Neuronal stem cell (in vitro differentiated cells): ENCODE data around the gene FILIP1L.

Experiments used
- DNase-seq: peaks from one replicate; pipeline ENCODE4 v3.0.0-alpha.2; 2013; ENCODE audit warnings: low spot score
- H2AFZ ChIP-seq: one replicate; pipeline ENCODE4 v1.6.1; 2013; ENCODE audit warnings: mild to moderate bottlenecking, low read length, inconsistent platforms
- H2AK5ac ChIP-seq: 2 replicates; pipeline ENCODE4 v1.6.1; 2013; ENCODE audit warnings: low read depth, mild to moderate bottlenecking, inconsistent platforms, low read length, moderate library complexity, mixed read lengths
- H2BK120ac ChIP-seq: 2 replicates; pipeline ENCODE4 v1.6.1; 2013; ENCODE audit warnings: low read depth, mild to moderate bottlenecking, inconsistent platforms, low read length, moderate library complexity, mixed read lengths
- H2BK12ac ChIP-seq: one replicate; pipeline ENCODE4 v1.6.1; 2013; ENCODE audit warnings: low read length, inconsistent platforms
- H2BK15ac ChIP-seq: 2 replicates; pipeline ENCODE4 v1.6.1; 2013; ENCODE audit warnings: mild to moderate bottlenecking, low read length, inconsistent platforms, mixed read lengths
- H2BK5ac ChIP-seq: one replicate; pipeline ENCODE4 v1.6.1; 2013; ENCODE audit warnings: inconsistent platforms, mild to moderate bottlenecking, low read length, moderate library complexity
- H3K14ac ChIP-seq: one replicate; pipeline ENCODE4 v1.6.1; 2013; ENCODE audit warnings: low read length, inconsistent platforms
- H3K18ac ChIP-seq: 2 replicates; pipeline ENCODE4 v1.6.1; 2013; ENCODE audit warnings: low read length, inconsistent platforms
- H3K23ac ChIP-seq: 2 replicates; pipeline ENCODE4 v1.6.1; 2013; ENCODE audit warnings: low read depth, mild to moderate bottlenecking, mixed read lengths, low read length, inconsistent platforms; ENCODE audit not compliant: poor library complexity
- H3K27ac ChIP-seq: replicated peaks from 3 replicates; pipeline ENCODE4 v1.5.1; 2013; ENCODE audit warnings: low read length, inconsistent platforms
- H3K27me3 ChIP-seq, 3 experiments: 2 replicates each; pipeline ENCODE4 v1.6.1; 2013; ENCODE audit warnings: low read length in 3 of 3, mild to moderate bottlenecking in 2 of 3, inconsistent platforms in 1 of 3, low read depth in 1 of 3, mixed read lengths in 1 of 3, moderate library complexity in 1 of 3; ENCODE audit not compliant: control insufficient read depth in 3 of 3, insufficient read depth in 3 of 3
- H3K36me3 ChIP-seq, 2 donors: replicated peaks in 1 of 2; 2 replicates each; pipeline ENCODE4 v1.6.1; 2013; ENCODE audit warnings: low read length in 2 of 2; ENCODE audit not compliant: control insufficient read depth in 2 of 2, insufficient read depth in 2 of 2
- H3K4ac ChIP-seq: 2 replicates; pipeline ENCODE4 v1.6.1; 2013; ENCODE audit warnings: inconsistent platforms, mild to moderate bottlenecking, low read length, moderate library complexity
- H3K4me1 ChIP-seq, 2 donors: 1 replicate in 1 of 2; 2 replicates in 1 of 2; pipeline ENCODE4 v1.6.1; 2013; ENCODE audit warnings: low read length in 2 of 2, low read depth in 1 of 2; ENCODE audit not compliant: control insufficient read depth in 2 of 2, insufficient read depth in 1 of 2
- H3K4me2 ChIP-seq: one replicate; pipeline ENCODE4 v1.6.1; 2013; ENCODE audit warnings: mild to moderate bottlenecking, low read length, inconsistent platforms; ENCODE audit not compliant: insufficient read depth, poor library complexity, severe bottlenecking
- H3K4me3 ChIP-seq, 2 donors: 2 replicates each; pipeline ENCODE4 v1.5.1; 2013; ENCODE audit warnings: low read length in 2 of 2, mild to moderate bottlenecking in 2 of 2, inconsistent platforms in 1 of 2, moderate library complexity in 1 of 2
- H3K79me1 ChIP-seq: one replicate; pipeline ENCODE4 v1.6.1; 2013; ENCODE audit warnings: low read depth, mild to moderate bottlenecking, inconsistent platforms, low read length, moderate library complexity
- H3K9ac ChIP-seq: one replicate; pipeline ENCODE4 v1.6.1; 2013; ENCODE audit warnings: mild to moderate bottlenecking, low read depth, low read length, inconsistent platforms; ENCODE audit not compliant: poor library complexity
- H3K9me3 ChIP-seq, 2 donors: replicated peaks in 1 of 2; 2 replicates each; pipeline versions ENCODE3 to v1.6.1; 2013; ENCODE audit warnings: low read length in 2 of 2, mild to moderate bottlenecking in 2 of 2, inconsistent platforms in 1 of 2, low read depth in 1 of 2, mixed read lengths in 1 of 2, moderate library complexity in 1 of 2; ENCODE audit not compliant: control insufficient read depth in 2 of 2, insufficient read depth in 1 of 2
- H4K8ac ChIP-seq: one replicate; pipeline ENCODE4 v1.6.1; 2013; ENCODE audit warnings: low read depth, mild to moderate bottlenecking, inconsistent platforms, low read length, moderate library complexity
- H4K91ac ChIP-seq: one replicate; pipeline ENCODE4 v1.6.1; 2013; ENCODE audit warnings: low read length, low read depth, mild to moderate bottlenecking, inconsistent platforms; ENCODE audit not compliant: poor library complexity
- WGBS, 2 donors: extraction: QIAGEN DNeasy Blood & Tissue Kit; methylation state at CpG; one replicate each; pipeline ENCODE4 v1.1.7; 2013; ENCODE audit warnings: missing lambda C conversion rate in 2 of 2, mixed read lengths in 1 of 2; ENCODE audit not compliant: insufficient read length in 2 of 2, insufficient replicate concordance in 1 of 2; ENCODE audit errors: extremely low coverage in 2 of 2; 5-methylcytosine and 5-hydroxymethylcytosine counted together

FILIP1L gene

DNA sequence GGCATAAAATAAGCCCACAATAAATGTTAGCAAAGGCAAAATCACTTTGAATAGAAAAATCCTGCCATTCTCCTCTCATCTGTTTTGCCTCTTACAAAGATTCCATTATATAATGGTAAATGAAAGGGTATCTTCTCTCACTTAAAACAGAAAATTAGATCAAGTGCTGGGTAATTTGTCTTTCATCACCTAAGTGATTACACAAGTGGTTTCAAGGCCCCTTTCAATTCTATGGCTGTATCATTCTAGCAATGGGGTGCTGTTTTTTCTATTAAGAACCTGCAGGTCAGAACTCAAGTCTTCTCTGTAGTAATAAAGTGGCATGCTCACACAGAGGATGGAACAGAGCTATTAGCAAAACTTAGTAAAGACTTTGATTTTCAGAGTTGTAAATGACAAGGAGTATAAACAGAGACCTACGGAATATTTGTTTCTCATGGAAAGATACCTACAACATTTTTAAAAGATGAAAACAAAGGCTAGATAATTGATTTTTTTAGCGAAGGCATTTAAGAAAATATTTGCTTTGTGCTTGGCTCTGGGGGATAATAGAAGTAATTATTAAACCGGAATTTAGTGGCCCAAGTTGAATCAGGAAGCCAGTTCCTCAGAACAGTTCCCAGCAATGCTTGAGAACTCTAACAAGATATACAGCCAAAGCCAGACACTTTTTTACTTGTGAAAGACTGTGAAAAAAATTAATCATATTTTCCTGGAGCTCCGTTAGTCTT, 159.2 kb downstream of the FILIP1L start:
- Histone ChIP-seq H3K4ac (no peak overlapping the region), H4K8ac (no peak overlapping the region), H2BK5ac (no peak overlapping the region), H3K79me1 (no peaks in the 10 kb centered on the region), H3K9me3 (no peaks in the 10 kb centered on the region), H3K36me3 (no peaks in the 10 kb centered on the region), H2BK15ac (no peak overlapping the region), H2BK12ac (no peak overlapping the region), H3K18ac (no peak overlapping the region), H3K27me3 (no peaks in the 10 kb centered on the region), H2AK5ac (no peak overlapping the region), H3K4me1 (peaks cover 2 to 3% of the 10 kb centered on the region in 2 donors), H4K91ac (no peak overlapping the region), H2AFZ (no peak overlapping the region), H3K23ac (no peak overlapping the region), H2BK120ac (no peak overlapping the region), H3K14ac (no peak overlapping the region), H3K27ac (no peak overlapping the region), H3K4me2 (no peak overlapping the region), H3K9ac (no peak overlapping the region), H3K4me3 (no peak overlapping the region)
- no peak for DNase-seq
- WGBS, 2 donors: no CpG with 5 or more reads among the region's 4 CpGs

DNA sequence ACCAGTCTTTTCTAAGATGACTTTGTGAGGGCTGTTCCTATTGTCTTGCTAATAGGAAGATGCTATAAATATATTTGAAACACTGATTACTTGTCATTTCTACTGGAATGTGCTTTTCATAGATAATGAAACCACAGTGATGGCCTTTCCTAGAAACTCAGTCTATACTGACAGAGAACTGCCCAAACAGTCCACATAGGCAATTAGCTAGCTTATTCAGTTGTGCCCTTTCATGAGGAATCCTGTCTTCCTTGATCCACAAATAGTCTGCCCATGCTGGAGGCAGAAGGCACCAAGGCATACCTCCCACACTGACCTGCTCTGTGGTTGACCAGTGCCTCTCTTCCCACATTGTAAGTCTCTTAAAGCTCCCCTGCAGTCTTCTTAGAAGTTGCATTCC, 160.7 kb downstream of the FILIP1L start:
- no peak overlapping the region for H3K9ac ChIP-seq
- no peak overlapping the region for H2BK12ac ChIP-seq

DNA sequence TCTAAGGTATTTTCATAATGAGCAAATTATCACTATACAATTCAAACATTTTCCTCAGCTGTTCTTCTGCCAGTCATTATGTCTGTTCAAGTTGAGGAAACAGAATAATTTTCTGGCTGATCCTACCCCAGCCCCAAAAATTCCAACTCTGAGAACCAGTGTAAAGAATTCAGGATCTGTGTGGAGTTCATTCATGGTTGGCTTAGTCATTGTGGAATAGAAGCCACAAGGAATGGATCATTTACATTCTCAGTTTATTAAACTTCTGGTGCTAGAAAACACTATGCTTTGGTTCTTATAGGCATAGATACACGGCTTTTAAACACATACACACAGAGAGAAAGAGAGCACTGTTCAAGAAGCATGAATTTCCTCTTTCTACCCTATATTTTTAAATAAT, 162.0 kb downstream of the FILIP1L start:
- Histone ChIP-seq H3K4me3 (no peak overlapping the region), H2BK5ac (no peak overlapping the region), H4K8ac (no peak overlapping the region), H3K14ac (no peak overlapping the region), H3K4ac (no peak overlapping the region), H3K79me1 (no peaks in the 10 kb centered on the region), H2BK12ac (no peak overlapping the region), H2BK15ac (no peak overlapping the region), H3K23ac (no peak overlapping the region), H2AFZ (no peak overlapping the region), H3K4me1 (peaks cover 2 to 3% of the 10 kb centered on the region in 2 donors), H3K9me3 (no peaks in the 10 kb centered on the region), H4K91ac (no peak overlapping the region), H3K18ac (no peak overlapping the region), H3K36me3 (no peaks in the 10 kb centered on the region), H2BK120ac (no peak overlapping the region), H3K27ac (no peak overlapping the region), H3K4me2 (no peak overlapping the region), H3K27me3 (no peaks in the 10 kb centered on the region), H2AK5ac (no peak overlapping the region), H3K9ac (no peak overlapping the region)
- no CpG with 5 or more reads among the region's 1 CpG for WGBS, 2 donors
- no peak for DNase-seq

More for the DNA sequence above, 160.7 kb downstream of the FILIP1L start:
- DNase-seq: no peak
- H3K4ac ChIP-seq: no peak overlapping the region
- H2BK120ac ChIP-seq: no peak overlapping the region
- H2BK15ac ChIP-seq: no peak overlapping the region
- no peak overlapping the region for H3K4me3 ChIP-seq
- no peak overlapping the region for H2BK5ac ChIP-seq
- no peaks in the 10 kb centered on the region for H3K36me3 ChIP-seq
- H3K18ac ChIP-seq: no peak overlapping the region
- H3K27ac ChIP-seq: no peak overlapping the region
- no peak overlapping the region for H4K91ac ChIP-seq
- H3K79me1 ChIP-seq: no peaks in the 10 kb centered on the region
- H2AFZ ChIP-seq: no peak overlapping the region
- H3K23ac ChIP-seq: no peak overlapping the region
- no peak overlapping the region for H3K4me2 ChIP-seq
- peaks cover 2 to 3% of the 10 kb centered on the region in 2 donors for H3K4me1 ChIP-seq
- no peak overlapping the region for H3K14ac ChIP-seq
- no peak overlapping the region for H4K8ac ChIP-seq
- H2AK5ac ChIP-seq: no peak overlapping the region
- no peaks in the 10 kb centered on the region for H3K9me3 ChIP-seq
- H3K27me3 ChIP-seq: no peaks in the 10 kb centered on the region

DNA sequence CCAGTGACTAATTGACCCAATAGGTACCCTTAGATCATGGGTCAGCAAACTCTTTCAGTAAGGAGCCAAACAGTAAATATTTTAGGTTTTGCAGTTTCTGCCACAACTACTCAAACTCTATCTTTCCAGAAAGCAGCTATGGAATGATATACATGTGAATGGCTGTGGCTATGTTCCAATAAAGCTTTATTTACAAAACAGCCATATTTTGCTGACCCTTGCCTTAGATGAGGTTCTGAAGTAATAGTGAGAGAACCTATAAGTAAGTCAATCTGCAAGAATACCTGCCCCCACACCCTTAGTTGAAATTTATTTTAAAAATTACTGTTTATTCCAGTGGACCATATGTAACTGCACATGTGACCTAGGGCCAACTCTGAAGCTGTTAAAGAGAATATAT, 162.6 kb downstream of the FILIP1L start:
- H3K4me1 ChIP-seq: peaks cover 2 to 3% of the 10 kb centered on the region in 2 donors
- H3K9me3 ChIP-seq: no peaks in the 10 kb centered on the region
- H3K14ac ChIP-seq: no peak overlapping the region
- H2BK5ac ChIP-seq: no peak overlapping the region
- no peak overlapping the region for H2AK5ac ChIP-seq
- no peak overlapping the region for H4K91ac ChIP-seq
- H3K79me1 ChIP-seq: no peaks in the 10 kb centered on the region
- no peak overlapping the region for H3K4ac ChIP-seq
- H3K4me2 ChIP-seq: no peak overlapping the region
- H3K36me3 ChIP-seq: no peaks in the 10 kb centered on the region
- DNase-seq: no peak
- no peak overlapping the region for H3K4me3 ChIP-seq
- no peak overlapping the region for H3K9ac ChIP-seq
- H2BK15ac ChIP-seq: no peak overlapping the region
- no peak overlapping the region for H4K8ac ChIP-seq
- H2BK120ac ChIP-seq: no peak overlapping the region
- no peak overlapping the region for H3K18ac ChIP-seq
- no peak overlapping the region for H3K27ac ChIP-seq
- H2BK12ac ChIP-seq: no peak overlapping the region
- H3K23ac ChIP-seq: no peak overlapping the region
- no peak overlapping the region for H2AFZ ChIP-seq
- no peaks in the 10 kb centered on the region for H3K27me3 ChIP-seq
